GM12875 (cell line): ENCODE measurements around the gene RNF186.
"Not testable (repeated sequence)": the region's sequence is repeated elsewhere in the genome, so short reads cannot be mapped to it uniquely, and the experiment has no call there.

ENCODE experiments used
- H3K4me3 ChIP-seq: one replicate; pipeline ENCODE4 v1.5.1; 2011; ENCODE audit warnings: low read depth, low read length, control low read depth
- CTCF ChIP-seq: IDR thresholded peaks from 2 replicates; pipeline ENCODE4 v1.5.1; 2011; ENCODE audit warnings: low read depth, mild to moderate bottlenecking, control low read depth, inconsistent platforms, low read length, moderate library complexity, borderline replicate concordance; ENCODE audit not compliant: insufficient read depth

RNF186 gene

GRCh38 chr1:19824541-19824940 is 9.5 kb upstream of the RNF186 start:
- H3K4me3 ChIP-seq: no peak overlapping the region
- TF ChIP-seq CTCF: no peak

- no peak for TF ChIP-seq CTCF
- no peak overlapping the region for H3K4me3 ChIP-seq
These were observed 9.0 kb upstream of the RNF186 start for GRCh38 chr1:19824036-19824435.

- TF ChIP-seq CTCF: no peak
- no peak overlapping the region for H3K4me3 ChIP-seq
These were observed 4.6 kb upstream of the RNF186 start for GRCh38 chr1:19819701-19820100.

GRCh38 chr1:19818324-19818723 is 3.2 kb upstream of the RNF186 start:
- no peak overlapping the region for H3K4me3 ChIP-seq
- TF ChIP-seq CTCF: no peak

GRCh38 chr1:19817160-19817559 is 2.1 kb upstream of the RNF186 start:
- H3K4me3 ChIP-seq: no peak overlapping the region
- no peak for TF ChIP-seq CTCF

GRCh38 chr1:19816737-19817086 is 1.6 kb upstream of the RNF186 start:
- H3K4me3 ChIP-seq: not testable (repeated sequence)

GRCh38 chr1:19815801-19816736 is 986 bp upstream of the RNF186 start:
- no peak for TF ChIP-seq CTCF
- no peak overlapping the region for H3K4me3 ChIP-seq

GRCh38 chr1:19814244-19814661 is 830 bp downstream of the RNF186 start:
- TF ChIP-seq CTCF: no peak
- H3K4me3 ChIP-seq: no peak overlapping the region
